ENCODE data around the gene LTBP3.

The LTBP3 gene

DNA sequence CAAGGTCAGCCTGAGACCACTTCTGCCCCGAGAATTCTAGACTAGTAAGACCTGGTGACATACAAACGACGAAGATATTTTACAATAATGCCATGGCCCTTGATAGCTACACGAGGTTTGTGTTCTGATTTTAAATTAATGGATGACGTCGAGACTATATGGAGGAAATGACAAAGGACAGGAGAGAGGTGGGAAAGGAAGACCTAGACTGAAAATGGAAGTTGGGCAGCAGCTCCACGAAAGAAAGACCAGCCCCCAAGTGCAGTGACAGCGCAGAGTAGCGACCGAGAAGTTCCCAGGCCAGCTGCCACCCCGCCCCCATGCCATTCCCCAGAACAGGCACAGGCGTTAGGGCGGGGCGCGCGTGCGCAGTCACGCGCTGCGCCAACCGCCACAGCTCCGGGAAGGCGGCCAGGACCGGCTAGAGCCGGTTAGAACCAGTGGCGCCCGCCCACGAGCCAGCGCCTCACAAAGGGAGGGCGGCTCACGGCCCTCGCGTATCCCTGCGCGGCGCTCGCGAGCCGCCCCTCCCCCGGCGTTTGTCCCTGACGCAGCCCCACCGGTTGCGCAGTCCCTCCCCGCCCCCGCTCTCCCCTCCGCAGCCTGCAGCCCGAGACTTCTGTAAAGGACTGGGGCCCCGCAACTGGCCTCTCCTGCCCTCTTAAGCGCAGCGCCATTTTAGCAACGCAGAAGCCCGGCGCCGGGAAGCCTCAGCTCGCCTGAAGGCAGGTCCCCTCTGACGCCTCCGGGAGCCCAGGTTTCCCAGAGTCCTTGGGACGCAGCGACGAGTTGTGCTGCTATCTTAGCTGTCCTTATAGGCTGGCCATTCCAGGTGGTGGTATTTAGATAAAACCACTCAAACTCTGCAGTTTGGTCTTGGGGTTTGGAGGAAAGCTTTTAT lies 60.8 kb downstream of the LTBP3 start (continued):
- TF ChIP-seq ZNF146 (tag by site-specific recombination; IDR thresholded peaks at IDR 0.05): peak; percentile 48
- TF ChIP-seq, protein P1, sequence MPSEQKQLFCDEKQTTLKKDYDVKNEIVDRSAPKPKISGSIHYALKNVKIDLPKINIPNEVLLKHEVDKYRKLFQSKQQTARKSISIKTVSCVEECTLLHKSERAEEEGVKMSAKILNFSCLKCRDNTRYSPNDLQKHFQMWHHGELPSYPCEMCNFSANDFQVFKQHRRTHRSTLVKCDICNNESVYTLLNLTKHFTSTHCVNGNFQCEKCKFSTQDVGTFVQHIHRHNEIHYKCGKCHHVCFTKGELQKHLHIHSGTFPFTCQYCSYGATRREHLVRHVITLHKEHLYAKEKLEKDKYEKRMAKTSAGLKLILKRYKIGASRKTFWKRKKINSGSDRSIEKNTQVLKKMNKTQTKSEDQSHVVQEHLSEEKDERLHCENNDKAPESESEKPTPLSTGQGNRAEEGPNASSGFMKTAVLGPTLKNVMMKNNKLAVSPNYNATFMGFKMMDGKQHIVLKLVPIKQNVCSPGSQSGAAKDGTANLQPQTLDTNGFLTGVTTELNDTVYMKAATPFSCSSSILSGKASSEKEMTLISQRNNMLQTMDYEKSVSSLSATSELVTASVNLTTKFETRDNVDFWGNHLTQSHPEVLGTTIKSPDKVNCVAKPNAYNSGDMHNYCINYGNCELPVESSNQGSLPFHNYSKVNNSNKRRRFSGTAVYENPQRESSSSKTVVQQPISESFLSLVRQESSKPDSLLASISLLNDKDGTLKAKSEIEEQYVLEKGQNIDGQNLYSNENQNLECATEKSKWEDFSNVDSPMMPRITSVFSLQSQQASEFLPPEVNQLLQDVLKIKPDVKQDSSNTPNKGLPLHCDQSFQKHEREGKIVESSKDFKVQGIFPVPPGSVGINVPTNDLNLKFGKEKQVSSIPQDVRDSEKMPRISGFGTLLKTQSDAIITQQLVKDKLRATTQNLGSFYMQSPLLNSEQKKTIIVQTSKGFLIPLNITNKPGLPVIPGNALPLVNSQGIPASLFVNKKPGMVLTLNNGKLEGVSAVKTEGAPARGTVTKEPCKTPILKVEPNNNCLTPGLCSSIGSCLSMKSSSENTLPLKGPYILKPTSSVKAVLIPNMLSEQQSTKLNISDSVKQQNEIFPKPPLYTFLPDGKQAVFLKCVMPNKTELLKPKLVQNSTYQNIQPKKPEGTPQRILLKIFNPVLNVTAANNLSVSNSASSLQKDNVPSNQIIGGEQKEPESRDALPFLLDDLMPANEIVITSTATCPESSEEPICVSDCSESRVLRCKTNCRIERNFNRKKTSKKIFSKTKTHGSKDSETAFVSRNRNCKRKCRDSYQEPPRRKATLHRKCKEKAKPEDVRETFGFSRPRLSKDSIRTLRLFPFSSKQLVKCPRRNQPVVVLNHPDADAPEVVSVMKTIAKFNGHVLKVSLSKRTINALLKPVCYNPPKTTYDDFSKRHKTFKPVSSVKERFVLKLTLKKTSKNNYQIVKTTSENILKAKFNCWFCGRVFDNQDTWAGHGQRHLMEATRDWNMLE (tag by site-specific recombination; conservative IDR thresholded peaks at IDR 0.05; ENCODE audit: low read depth): no peak
- peak; percentile 92 for TF ChIP-seq KLF7 (tag by site-specific recombination; IDR thresholded peaks at IDR 0.05; ENCODE audit: borderline replicate concordance)
- TF ChIP-seq ZBTB48 (tag by site-specific recombination; IDR thresholded peaks at IDR 0.05): 0 out of 2 replicates have a peak, but pooled peaks have one; percentile 16
- peak; percentile 44; the same call in 1 of the 2 replicates for TF ChIP-seq ZNF76 (tag by site-specific recombination; IDR thresholded peaks at IDR 0.05; ENCODE audit: borderline replicate concordance, low read depth)
- peak; percentile 82 for TF ChIP-seq KLF1 (tag by site-specific recombination; IDR thresholded peaks at IDR 0.05)
- no peak for TF ChIP-seq ZNF658 (tag by site-specific recombination; IDR thresholded peaks at IDR 0.05)
- TF ChIP-seq ZNF707 (tag by site-specific recombination; IDR thresholded peaks at IDR 0.05): no peak
- no peak for TF ChIP-seq ZNF549 (tag by site-specific recombination; IDR thresholded peaks at IDR 0.05)
- peak; percentile 50; the same call in 1 of the 2 replicates for TF ChIP-seq ZSCAN5A (tag by site-specific recombination; IDR thresholded peaks at IDR 0.05)
- TF ChIP-seq, protein P2, sequence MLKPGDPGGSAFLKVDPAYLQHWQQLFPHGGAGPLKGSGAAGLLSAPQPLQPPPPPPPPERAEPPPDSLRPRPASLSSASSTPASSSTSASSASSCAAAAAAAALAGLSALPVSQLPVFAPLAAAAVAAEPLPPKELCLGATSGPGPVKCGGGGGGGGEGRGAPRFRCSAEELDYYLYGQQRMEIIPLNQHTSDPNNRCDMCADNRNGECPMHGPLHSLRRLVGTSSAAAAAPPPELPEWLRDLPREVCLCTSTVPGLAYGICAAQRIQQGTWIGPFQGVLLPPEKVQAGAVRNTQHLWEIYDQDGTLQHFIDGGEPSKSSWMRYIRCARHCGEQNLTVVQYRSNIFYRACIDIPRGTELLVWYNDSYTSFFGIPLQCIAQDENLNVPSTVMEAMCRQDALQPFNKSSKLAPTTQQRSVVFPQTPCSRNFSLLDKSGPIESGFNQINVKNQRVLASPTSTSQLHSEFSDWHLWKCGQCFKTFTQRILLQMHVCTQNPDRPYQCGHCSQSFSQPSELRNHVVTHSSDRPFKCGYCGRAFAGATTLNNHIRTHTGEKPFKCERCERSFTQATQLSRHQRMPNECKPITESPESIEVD (tag by site-specific recombination; IDR thresholded peaks at IDR 0.05): peak; percentile 75
- peak; percentile 94 for TF ChIP-seq ZSCAN30 (tag by site-specific recombination; IDR thresholded peaks at IDR 0.05)

GRCh38 chr11:65496304-65497140 lies 61.6 kb downstream of the LTBP3 start:
- TF ChIP-seq WT1 (tag by site-specific recombination; IDR thresholded peaks at IDR 0.05) (no peak), PRDM1 (tag by site-specific recombination; IDR thresholded peaks at IDR 0.05) (0 out of 2 replicates have a peak, but pooled peaks have one; percentile 6), ZNF335 (tag by site-specific recombination; conservative IDR thresholded peaks at IDR 0.05) (peak; percentile 53), KLF1 (tag by site-specific recombination; IDR thresholded peaks at IDR 0.05) (no peak), ELK4 (IDR thresholded peaks at IDR 0.05; ENCODE audit: borderline replicate concordance, low read depth, low read length) (no peak), ZNF704 (tag by site-specific recombination; IDR thresholded peaks at IDR 0.05) (no peak)
- H3K36me3 ChIP-seq (ENCODE audit: control insufficient read depth in 2 of 2, insufficient read depth in 1 of 2, low read length in 2 of 2): peaks cover 0 to 17% of the 10 kb centered on the region in 2 experiments; a peak in 1 of 3 replicates
- peaks cover 13% of the 10 kb centered on the region for H3K4me1 ChIP-seq (ENCODE audit: control insufficient read depth, insufficient read depth, low read length)
- H3K9me3 ChIP-seq (ENCODE audit: control insufficient read depth, insufficient read depth, low read depth, low read length): no peaks in the 10 kb centered on the region
- H3K4me3 ChIP-seq (ENCODE audit: low read depth, low read length): peak overlapping the region; percentile 14
- ChIA-PET CTCF (interaction anchor here (0.6 to 5.0 kb wide), 11 partner anchors 9 to 181 kb away, joined by 3 to 35 read pairs (median 5); no protein-coding TSS in a partner anchor), POLR2A (interaction anchor here (0.5 to 28.2 kb wide), 19 partner anchors 8 to 234 kb away, joined by 3 to 1129 read pairs (median 5); partner anchors contain the start of genes LTBP3, NEAT1 and SLC25A45)
- H3K27ac ChIP-seq (ENCODE audit: extremely low read depth, low read depth, low read length): peak overlapping the region; percentile 69

Data from HEK293 (cell line).